ENCODE data around the gene ZNF717.
"Not testable (repeated sequence)": the region's sequence is repeated elsewhere in the genome, so short reads cannot be mapped to it uniquely, and the experiment has no call there.

Gene ZNF717

GRCh38 chr3:75785081-75785755 lies at the start of gene ZNF717:
TSS of gene ZNF717 (minus strand) at chr3:75785549. CDS start at chr3:75783362, 2,187 bp downstream.
- Histone ChIP-seq H3K4me2 (ENCODE audit: low read depth, low read length, poor library complexity, severe bottlenecking) (peak within 1 kb of the TSS; percentile 56), H2AFZ (ENCODE audit: low read depth, low read length, severe bottlenecking) (peak within 1 kb of the TSS; percentile 59), H3K4me3 (ENCODE audit: insufficient read depth, low read length, poor library complexity, severe bottlenecking) (peak within 1 kb of the TSS; percentile 54), H3K9ac (ENCODE audit: low read length) (peak within 1 kb of the TSS; percentile 60)
- not testable (repeated sequence) for H3K9me3 ChIP-seq (ENCODE audit: insufficient read depth, low read length); H3K79me2 ChIP-seq (ENCODE audit: insufficient read depth, low read length); H3K27me3 ChIP-seq (ENCODE audit: low read length); H4K20me1 ChIP-seq (ENCODE audit: low read depth, low read length); H3K27ac ChIP-seq (ENCODE audit: low read depth, low read length); H3K36me3 ChIP-seq (ENCODE audit: low read length); H3K9me2 ChIP-seq (replicated peaks; ENCODE audit: insufficient read depth, low read length); H3F3A ChIP-seq (ENCODE audit: insufficient read depth)

GRCh38 chr3:75831076-75831475 lies 45.7 kb upstream of the ZNF717 start:
- not testable (repeated sequence) for H3K4me3 ChIP-seq (ENCODE audit: insufficient read depth, low read length, poor library complexity, severe bottlenecking); H2AFZ ChIP-seq (ENCODE audit: low read depth, low read length, severe bottlenecking); H3K79me2 ChIP-seq (ENCODE audit: insufficient read depth, low read length); H3K36me3 ChIP-seq (ENCODE audit: low read length); H3K27me3 ChIP-seq (ENCODE audit: low read length); H3F3A ChIP-seq (ENCODE audit: insufficient read depth); H3K9ac ChIP-seq (ENCODE audit: low read length); H3K27ac ChIP-seq (ENCODE audit: low read depth, low read length); H3K9me3 ChIP-seq (ENCODE audit: insufficient read depth, low read length); H3K9me2 ChIP-seq (replicated peaks; ENCODE audit: insufficient read depth, low read length); H4K20me1 ChIP-seq (ENCODE audit: low read depth, low read length); H3K4me2 ChIP-seq (ENCODE audit: low read depth, low read length, poor library complexity, severe bottlenecking)

- not testable (repeated sequence) for H3K4me3 ChIP-seq (ENCODE audit: insufficient read depth, low read length, poor library complexity, severe bottlenecking); H3K27me3 ChIP-seq (ENCODE audit: low read length); H3K9me3 ChIP-seq (ENCODE audit: insufficient read depth, low read length); H3K9me2 ChIP-seq (replicated peaks; ENCODE audit: insufficient read depth, low read length); H3K79me2 ChIP-seq (ENCODE audit: insufficient read depth, low read length); H3K36me3 ChIP-seq (ENCODE audit: low read length); H3K9ac ChIP-seq (ENCODE audit: low read length); H2AFZ ChIP-seq (ENCODE audit: low read depth, low read length, severe bottlenecking); H3K27ac ChIP-seq (ENCODE audit: low read depth, low read length); H3K4me2 ChIP-seq (ENCODE audit: low read depth, low read length, poor library complexity, severe bottlenecking); H4K20me1 ChIP-seq (ENCODE audit: low read depth, low read length); H3F3A ChIP-seq (ENCODE audit: insufficient read depth)
These were observed 32.7 kb upstream of the ZNF717 start for GRCh38 chr3:75818019-75818418.

- not testable (repeated sequence) for H3K9ac ChIP-seq (ENCODE audit: low read length); H3K36me3 ChIP-seq (ENCODE audit: low read length); H3K9me3 ChIP-seq (ENCODE audit: insufficient read depth, low read length); H3K9me2 ChIP-seq (replicated peaks; ENCODE audit: insufficient read depth, low read length); H3K4me3 ChIP-seq (ENCODE audit: insufficient read depth, low read length, poor library complexity, severe bottlenecking); H4K20me1 ChIP-seq (ENCODE audit: low read depth, low read length); H3K4me2 ChIP-seq (ENCODE audit: low read depth, low read length, poor library complexity, severe bottlenecking); H2AFZ ChIP-seq (ENCODE audit: low read depth, low read length, severe bottlenecking); H3F3A ChIP-seq (ENCODE audit: insufficient read depth); H3K27ac ChIP-seq (ENCODE audit: low read depth, low read length); H3K27me3 ChIP-seq (ENCODE audit: low read length); H3K79me2 ChIP-seq (ENCODE audit: insufficient read depth, low read length)
These were observed 31.2 kb upstream of the ZNF717 start for GRCh38 chr3:75816287-75817180.

GRCh38 chr3:75814797-75815196 lies 29.4 kb upstream of the ZNF717 start:
- H2AFZ ChIP-seq (ENCODE audit: low read depth, low read length, severe bottlenecking), result no peak overlapping the region
- H3K36me3 ChIP-seq (ENCODE audit: low read length), result no peaks in the 10 kb centered on the region
- no peak overlapping the region for H3K27ac ChIP-seq (ENCODE audit: low read depth, low read length)
- no peaks in the 10 kb centered on the region for H3K9me2 ChIP-seq (replicated peaks; ENCODE audit: insufficient read depth, low read length)
- no peaks in the 10 kb centered on the region for H3K79me2 ChIP-seq (ENCODE audit: insufficient read depth, low read length)
- no peaks in the 10 kb centered on the region for H3K27me3 ChIP-seq (ENCODE audit: low read length)
- H3F3A ChIP-seq (ENCODE audit: insufficient read depth), result no peaks in the 10 kb centered on the region
- no peaks in the 10 kb centered on the region for H3K9me3 ChIP-seq (ENCODE audit: insufficient read depth, low read length)
- H4K20me1 ChIP-seq (ENCODE audit: low read depth, low read length), result no peaks in the 10 kb centered on the region
- no peak overlapping the region for H3K9ac ChIP-seq (ENCODE audit: low read length)
- TF ChIP-seq CTCF (IDR thresholded peaks at IDR 0.05; ENCODE audit: insufficient read depth, low read length, poor library complexity, severe bottlenecking) (no peak), EZH2phosphoT487 (conservative IDR thresholded peaks at IDR 0.05; ENCODE audit: low read length) (no peak)
- no peak overlapping the region for H3K4me3 ChIP-seq (ENCODE audit: insufficient read depth, low read length, poor library complexity, severe bottlenecking)
- no peak overlapping the region for H3K4me2 ChIP-seq (ENCODE audit: low read depth, low read length, poor library complexity, severe bottlenecking)

Measured in SU-DHL-6 (cell line).